ACHN (cell line): ENCODE data around the gene BCL11A.
A peak's percentile ranks its signal among the peaks of the same experiment; 100 is the strongest.

ENCODE experiments used
- DNase-seq: peaks from one replicate; pipeline ENCODE4 v3.0.0-alpha.2; 2015
- in situ Hi-C: cut with HindIII; loops from 2 replicates; pipeline ENCODE4 v1.10.0; 2017; ENCODE audit warnings: low sequenced_read_pairs, low pct_ligation_motif_present, low pct_unique_long_range_greater_than_20kb

Gene BCL11A

GRCh38 chr2:60553495-60554073 is at the start of gene BCL11A:
Gene BCL11A (minus strand): TSS chr2:60553654. CDS start chr2:60553270, 384 bp downstream.
- peak; percentile 72 for DNase-seq
- in situ Hi-C loops, result no loop called here

GRCh38 chr2:60602828-60603532 is 49.5 kb upstream of the BCL11A start:
- in situ Hi-C loops, result no loop called here
- DNase-seq, result no peak

- no peak for DNase-seq
- in situ Hi-C loops, result no loop called here
Measured at GRCh38 chr2:60602388-60602787, 48.9 kb upstream of the BCL11A start.

GRCh38 chr2:60598271-60598670 is 44.8 kb upstream of the BCL11A start:
- in situ Hi-C loops, result no loop called here

GRCh38 chr2:60597346-60597745 is 43.9 kb upstream of the BCL11A start:
- in situ Hi-C loops, result no loop called here
- no peak for DNase-seq

More at GRCh38 chr2:60598271-60598670, 44.8 kb upstream of the BCL11A start:
- no peak for DNase-seq

GRCh38 chr2:60596411-60596810 is 43.0 kb upstream of the BCL11A start:
- in situ Hi-C loops, result no loop called here
- DNase-seq, result no peak

- in situ Hi-C loops, result no loop called here
- DNase-seq, result no peak
Measured at GRCh38 chr2:60595953-60596352, 42.5 kb upstream of the BCL11A start.

- in situ Hi-C loops, result no loop called here
Measured at GRCh38 chr2:60589104-60589503, 35.6 kb upstream of the BCL11A start.

GRCh38 chr2:60586081-60586480 is 32.6 kb upstream of the BCL11A start:
- in situ Hi-C loops, result no loop called here
- DNase-seq, result no peak

More at GRCh38 chr2:60589104-60589503, 35.6 kb upstream of the BCL11A start:
- DNase-seq, result no peak

- no peak for DNase-seq
- in situ Hi-C loops, result no loop called here
Measured at GRCh38 chr2:60585276-60585675, 31.8 kb upstream of the BCL11A start.

GRCh38 chr2:60583604-60584003 is 30.1 kb upstream of the BCL11A start:
- in situ Hi-C loops, result no loop called here
- DNase-seq, result no peak

GRCh38 chr2:60581433-60582282 is 28.2 kb upstream of the BCL11A start:
- in situ Hi-C loops, result no loop called here
- DNase-seq, result peak; percentile 61

- DNase-seq, result no peak
- in situ Hi-C loops, result no loop called here
Measured at GRCh38 chr2:60577682-60578283, 24.3 kb upstream of the BCL11A start.

- in situ Hi-C loops, result no loop called here
Measured at GRCh38 chr2:60573251-60573650, 19.8 kb upstream of the BCL11A start.

GRCh38 chr2:60570251-60570650 is 16.8 kb upstream of the BCL11A start:
- in situ Hi-C loops, result no loop called here
- no peak for DNase-seq

More at GRCh38 chr2:60573251-60573650, 19.8 kb upstream of the BCL11A start:
- no peak for DNase-seq

GRCh38 chr2:60569680-60570111 is 16.2 kb upstream of the BCL11A start:
- in situ Hi-C loops, result no loop called here
- no peak for DNase-seq

- in situ Hi-C loops, result no loop called here
- no peak for DNase-seq
Measured at GRCh38 chr2:60567919-60568768, 14.7 kb upstream of the BCL11A start.

GRCh38 chr2:60567096-60567495 is 13.6 kb upstream of the BCL11A start:
- in situ Hi-C loops, result no loop called here
- no peak for DNase-seq
